Astrocyte of the hippocampus (primary cell): ENCODE measurements around the gene CXorf58.

Source experiments
- DNase-seq: peaks from one replicate; pipeline ENCODE4 v3.0.0; 2011; ENCODE audit warnings: low read depth, low spot score

The CXorf58 gene

GRCh38 chrX:23900220-23900797, 7.5 kb upstream of the CXorf58 start:
- no peak for DNase-seq

- peak; percentile 45 for DNase-seq
Observed at GRCh38 chrX:23901060-23901459, 6.7 kb upstream of the CXorf58 start.

GRCh38 chrX:23901805-23902204, 6.0 kb upstream of the CXorf58 start:
- DNase-seq = peak; percentile 74

GRCh38 chrX:23902419-23902818, 5.4 kb upstream of the CXorf58 start:
- DNase-seq = peak; percentile 73

GRCh38 chrX:23904096-23904495, 3.7 kb upstream of the CXorf58 start:
- DNase-seq = peak; percentile 25

GRCh38 chrX:23907111-23907497, 702 bp upstream of the CXorf58 start:
- no peak for DNase-seq

- no peak for DNase-seq
Observed at GRCh38 chrX:23908219-23909004, 606 bp downstream of the CXorf58 start.

GRCh38 chrX:23911126-23911835, 3.5 kb downstream of the CXorf58 start:
- DNase-seq = no peak

GRCh38 chrX:23919148-23919547, 11.3 kb downstream of the CXorf58 start:
- no peak for DNase-seq

GRCh38 chrX:23919706-23920320, 12.0 kb downstream of the CXorf58 start:
- DNase-seq = peak; percentile 12

GRCh38 chrX:23926015-23926414, 18.2 kb downstream of the CXorf58 start:
- no peak for DNase-seq

GRCh38 chrX:23930894-23931604, 23.2 kb downstream of the CXorf58 start:
- DNase-seq = no peak

GRCh38 chrX:23932046-23932445, 24.2 kb downstream of the CXorf58 start:
- DNase-seq = no peak

GRCh38 chrX:23935106-23935505, 27.3 kb downstream of the CXorf58 start:
- no peak for DNase-seq

GRCh38 chrX:23936180-23936579, 28.4 kb downstream of the CXorf58 start:
- DNase-seq = no peak

GRCh38 chrX:23937100-23937499, 29.3 kb downstream of the CXorf58 start:
- peak; percentile 2 for DNase-seq

GRCh38 chrX:23938690-23939089, 30.9 kb downstream of the CXorf58 start:
- DNase-seq = no peak

- no peak for DNase-seq
Observed at GRCh38 chrX:23939203-23939602, 31.4 kb downstream of the CXorf58 start.

- no peak for DNase-seq
Observed at GRCh38 chrX:23944234-23944633, 36.4 kb downstream of the CXorf58 start.

GRCh38 chrX:23945206-23945605, 37.4 kb downstream of the CXorf58 start:
- DNase-seq = no peak

- no peak for DNase-seq
Observed at GRCh38 chrX:23952391-23952790, 44.6 kb downstream of the CXorf58 start.
